AG09319 (cell line): ENCODE data around the gene SDHAF2.

Experiments used
- DNase-seq: peaks from one replicate; pipeline ENCODE4 v3.0.0-alpha.2; 2010; ENCODE audit warnings: low read depth; ENCODE audit errors: extremely low read depth
- TF ChIP-seq, protein P1 (sequence below): IDR thresholded peaks from 2 replicates; pipeline ENCODE4 v1.5.1; 2011; ENCODE audit warnings: low read depth, mild to moderate bottlenecking, inconsistent platforms, low read length, moderate library complexity

SDHAF2 gene

DNA sequence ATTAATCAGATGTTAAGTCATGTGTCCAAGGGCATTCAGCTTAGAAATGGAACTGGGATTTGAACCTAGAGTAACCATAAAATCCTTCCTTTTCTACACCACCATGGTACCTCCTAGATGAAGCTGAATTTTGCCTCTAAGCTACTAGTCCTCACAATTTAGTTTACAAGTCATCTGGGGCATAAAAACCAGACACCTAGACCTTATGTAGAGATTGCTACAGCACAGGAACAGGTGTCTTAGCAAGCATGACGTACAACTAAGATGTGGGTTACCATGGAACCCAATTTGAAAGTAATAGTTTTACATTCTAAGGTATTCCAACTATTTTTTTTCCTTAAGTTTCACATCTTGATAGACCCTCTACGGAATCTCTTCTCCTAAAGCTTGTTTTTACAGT lies 28.4 kb upstream of the SDHAF2 start:
- no peak for DNase-seq
- TF ChIP-seq, protein P1, sequence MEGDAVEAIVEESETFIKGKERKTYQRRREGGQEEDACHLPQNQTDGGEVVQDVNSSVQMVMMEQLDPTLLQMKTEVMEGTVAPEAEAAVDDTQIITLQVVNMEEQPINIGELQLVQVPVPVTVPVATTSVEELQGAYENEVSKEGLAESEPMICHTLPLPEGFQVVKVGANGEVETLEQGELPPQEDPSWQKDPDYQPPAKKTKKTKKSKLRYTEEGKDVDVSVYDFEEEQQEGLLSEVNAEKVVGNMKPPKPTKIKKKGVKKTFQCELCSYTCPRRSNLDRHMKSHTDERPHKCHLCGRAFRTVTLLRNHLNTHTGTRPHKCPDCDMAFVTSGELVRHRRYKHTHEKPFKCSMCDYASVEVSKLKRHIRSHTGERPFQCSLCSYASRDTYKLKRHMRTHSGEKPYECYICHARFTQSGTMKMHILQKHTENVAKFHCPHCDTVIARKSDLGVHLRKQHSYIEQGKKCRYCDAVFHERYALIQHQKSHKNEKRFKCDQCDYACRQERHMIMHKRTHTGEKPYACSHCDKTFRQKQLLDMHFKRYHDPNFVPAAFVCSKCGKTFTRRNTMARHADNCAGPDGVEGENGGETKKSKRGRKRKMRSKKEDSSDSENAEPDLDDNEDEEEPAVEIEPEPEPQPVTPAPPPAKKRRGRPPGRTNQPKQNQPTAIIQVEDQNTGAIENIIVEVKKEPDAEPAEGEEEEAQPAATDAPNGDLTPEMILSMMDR: no peak

DNA sequence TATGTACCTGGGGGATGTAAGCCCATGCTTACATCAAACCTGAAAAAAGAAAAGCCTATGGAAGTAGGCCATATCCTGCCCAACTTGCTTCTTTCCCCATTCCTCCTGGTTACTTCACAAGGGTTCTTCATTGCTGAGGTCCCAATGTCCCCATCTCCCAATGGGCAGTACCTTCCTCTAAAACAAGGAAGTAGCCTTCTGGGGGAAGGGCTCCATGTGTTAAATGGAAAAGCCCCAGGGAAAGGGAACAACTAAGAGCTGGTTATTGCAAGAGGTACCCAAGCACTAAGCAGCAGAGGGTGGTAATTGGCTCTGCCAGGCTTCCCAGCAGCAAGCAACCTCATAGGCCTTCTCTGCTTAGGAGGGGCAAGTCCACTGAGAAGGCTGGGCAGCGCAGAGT lies 26.3 kb upstream of the SDHAF2 start:
- TF ChIP-seq, protein P1: no peak
- DNase-seq: no peak

DNA sequence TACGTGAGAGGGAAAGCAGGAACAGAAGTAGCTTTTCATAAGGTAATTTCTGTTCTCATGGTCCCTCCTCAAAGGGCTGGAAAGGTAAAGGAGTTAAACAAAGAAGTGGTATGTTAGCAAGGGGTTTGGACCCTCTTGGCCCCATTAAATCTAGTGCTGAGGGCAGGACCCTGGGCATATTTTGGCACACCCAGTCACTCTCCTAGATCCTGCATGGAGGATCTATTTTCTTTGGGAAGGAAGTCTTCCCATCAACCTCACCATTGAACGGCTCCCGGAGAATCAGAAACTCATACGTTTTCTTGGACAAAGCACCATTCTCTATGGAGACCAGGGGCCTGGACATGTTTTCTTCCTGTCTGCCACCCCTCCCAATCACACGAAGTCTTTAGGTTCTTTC lies 25.8 kb upstream of the SDHAF2 start:
- TF ChIP-seq, protein P1: no peak
- no peak for DNase-seq

DNA sequence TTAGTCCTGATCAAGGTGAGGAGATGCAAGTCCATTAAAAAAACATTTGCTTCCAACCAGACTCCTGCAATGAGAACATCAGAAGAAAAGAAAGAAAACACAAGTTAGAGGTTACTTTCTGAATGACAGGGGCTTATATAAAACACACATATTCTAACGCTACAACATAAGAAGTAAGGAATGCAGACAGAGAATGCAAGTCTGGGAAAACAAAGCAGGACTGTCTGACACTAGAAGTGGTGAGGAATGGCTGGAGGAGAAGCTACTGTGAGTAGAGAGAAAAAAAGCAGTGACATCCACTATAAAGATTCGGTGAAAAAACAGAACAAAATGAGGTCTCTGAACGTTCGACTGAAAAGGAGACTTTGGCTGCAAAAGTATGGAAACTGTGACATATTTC lies 25.3 kb upstream of the SDHAF2 start:
- no peak for DNase-seq
- TF ChIP-seq, protein P1: no peak

DNA sequence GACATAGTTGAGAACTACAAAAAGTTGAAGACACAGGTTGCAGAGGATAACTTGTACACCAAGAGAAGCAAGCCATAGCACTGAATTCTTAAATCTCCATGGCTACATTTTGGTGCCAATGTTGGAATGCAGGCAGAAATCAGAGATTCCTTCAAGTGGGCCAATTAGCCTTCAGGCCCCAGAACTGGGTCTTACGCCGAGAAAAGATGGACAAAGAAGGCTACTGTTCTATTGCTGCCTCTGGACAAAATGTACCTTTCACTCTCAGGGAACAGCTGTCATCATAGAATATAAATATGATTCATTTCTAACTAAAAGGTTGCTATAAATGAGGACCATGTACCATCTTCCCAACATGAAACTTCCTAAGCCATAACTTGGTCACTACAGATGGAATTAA lies 23.9 kb upstream of the SDHAF2 start:
- TF ChIP-seq, protein P1: no peak
- DNase-seq: no peak

DNA sequence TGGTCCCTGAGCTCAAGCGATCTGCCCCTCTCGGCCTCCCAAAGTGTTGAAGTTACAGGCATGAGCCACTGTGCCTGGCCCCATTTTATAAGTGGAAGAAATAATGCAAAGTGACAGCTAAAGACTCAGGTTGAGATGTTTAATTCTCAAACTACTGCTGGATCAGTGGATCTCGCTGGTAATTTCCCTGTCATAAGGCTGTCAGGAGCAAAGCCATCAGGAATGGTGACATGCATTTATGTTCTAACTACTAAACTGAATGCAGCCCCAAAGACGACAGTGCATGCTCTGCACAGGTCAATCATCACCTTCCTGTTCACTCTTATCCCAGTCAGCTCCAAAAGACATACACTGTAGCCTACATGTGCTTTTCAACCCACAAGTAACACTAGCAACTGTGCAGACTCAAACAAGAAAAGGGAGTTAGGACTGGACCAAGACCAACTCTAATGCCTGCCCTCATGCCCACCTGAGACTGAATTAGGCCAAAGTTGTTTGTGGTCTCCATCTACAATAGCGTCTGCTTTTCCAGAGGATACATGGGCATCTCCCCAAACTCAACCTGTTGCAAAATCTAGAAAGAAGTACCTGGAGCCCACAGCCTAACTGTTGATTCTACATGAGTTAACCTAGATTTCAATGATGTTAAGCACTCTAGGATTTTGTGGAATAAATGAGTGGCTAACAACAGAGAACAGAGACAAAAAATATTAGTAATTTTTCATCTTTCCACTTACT lies 22.8 kb upstream of the SDHAF2 start:
- TF ChIP-seq, protein P1: no peak

DNA sequence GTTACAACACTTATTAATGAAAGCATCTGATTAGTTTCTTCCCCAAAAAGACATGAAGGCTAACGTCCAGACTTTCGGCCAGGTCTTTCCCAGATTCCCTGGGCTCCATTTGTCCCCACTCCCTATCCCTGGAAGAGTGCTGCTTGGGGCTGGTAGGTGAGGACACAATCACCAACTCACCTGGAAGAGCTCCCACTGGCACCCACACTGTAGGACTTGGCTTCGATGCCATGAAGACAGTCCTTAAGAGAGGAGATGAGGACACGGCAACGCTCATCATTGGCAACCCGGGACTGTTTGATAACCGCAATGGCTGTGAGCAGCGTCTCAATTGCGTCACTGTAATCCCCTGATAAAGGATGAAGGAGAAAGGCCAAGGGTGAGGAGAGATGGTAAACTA lies 18.3 kb upstream of the SDHAF2 start:
- DNase-seq: no peak
- TF ChIP-seq, protein P1: no peak

More for the DNA sequence above, 22.8 kb upstream of the SDHAF2 start:
- no peak for DNase-seq
